Left lung (tissue), 10 donors: ENCODE results near the gene INHA. TPM values are rescaled to one million over a fixed set of nuclear protein-coding genes. Genes with fewer than 3 reads are reported as not detected.

Experiments used
- ATAC-seq: fragments of 200-7000 bp; cut with Tn5 transposase; one replicate; pipeline ENCODE4 v1.9.1; 2020; ENCODE audit warnings: moderate library complexity
- DNase-seq, 4 donors: peaks; one replicate each; pipeline ENCODE4 v3.0.0-alpha.2; 2013 to 2020
- H3K27ac ChIP-seq, 2 donors: fragments of 200-600 bp; sonication (generic) in 1 of 2; one replicate each; pipeline versions ENCODE4 v1.5.0 to v1.8.0; 2020 to 2021
- H3K27me3 ChIP-seq, 2 donors: fragments of 200-600 bp; sonication (generic) in 1 of 2; one replicate each; pipeline versions ENCODE4 v1.5.0 to v1.8.0; 2020 to 2021
- H3K36me3 ChIP-seq, 2 donors: fragments of 200-600 bp; sonication (generic) in 1 of 2; one replicate each; pipeline versions ENCODE4 v1.5.0 to v1.8.0; 2020 to 2021
- H3K4me1 ChIP-seq, 2 donors: fragments of 200-600 bp; one replicate each; pipeline ENCODE4 v1.8.0; 2021
- H3K4me3 ChIP-seq, 2 donors: fragments of 200-600 bp; sonication (generic) in 1 of 2; one replicate each; pipeline versions ENCODE4 v1.5.0 to v1.8.0; 2020 to 2021; ENCODE audit warnings: mild to moderate bottlenecking in 1 of 2
- H3K9me3 ChIP-seq, 2 donors: fragments of 200-600 bp; sonication (generic) in 1 of 2; one replicate each; pipeline versions ENCODE4 v1.5.0 to v1.8.0; 2020 to 2021
- intact Hi-C, 2 donors: fragments of 100-400 bp; cut with DNase I; formaldehyde crosslinking; loops; one replicate each; pipeline versions ENCODE4 v1.11.2 to v1.14.2; 2022
- polyA plus RNA-seq, 6 donors: library from polyadenylated mRNA; unstranded; fragments of 120-200 nt; gene quantifications; one replicate each; pipeline ENCODE4 v1.2.1, GENCODE V29; 2013; ENCODE audit not compliant: insufficient read length in 6 of 6
- total RNA-seq, 2 donors: library from RNA; stranded (reverse); fragmentation: NEBNext Ultra II Directional; extraction: Animal tissue kit (Norgen Biotek cat#: 25700); gene quantifications; one replicate each; pipeline ENCODE4 v1.2.1, GENCODE V29; 2021
- TF ChIP-seq, protein P1 (sequence below), 2 donors: fragments of 200-600 bp; sonication (generic) in 1 of 2; IDR thresholded peaks; one replicate each; pipeline versions ENCODE4 v1.5.0 to v1.8.0; 2021; ENCODE audit warnings: antibody characterized with exemption in 2 of 2
- donor health status: DM: no; HTN: yes; CAD: no.
- donor health status: DM: no; HTN: no; CAD: no.

INHA gene
- total and polyA plus RNA-seq, 8 donors: 0.37 to 1.9 (median 1.0) TPM

DNA sequence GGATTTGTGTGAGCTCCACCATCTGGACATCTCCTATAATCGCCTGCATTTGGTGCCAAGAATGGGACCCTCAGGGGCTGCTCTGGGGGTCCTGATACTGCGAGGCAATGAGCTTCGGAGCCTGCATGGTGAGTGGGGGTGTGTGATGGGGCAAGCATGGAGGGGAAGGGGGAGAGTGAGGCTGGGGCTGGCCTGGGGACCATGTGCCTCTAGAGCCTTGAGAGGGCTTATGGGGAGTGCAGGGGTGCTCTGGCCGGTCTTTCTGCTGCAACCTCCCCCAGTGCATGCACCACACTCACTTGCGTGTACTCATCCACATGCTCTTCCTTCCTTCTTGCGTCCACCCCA lies 33.5 kb downstream of the INHA start:
- Histone ChIP-seq H3K4me3 (no peak overlapping the region), H3K27me3 (no peaks in the 10 kb centered on the region), H3K36me3 (peaks cover 0 to 93% of the 10 kb centered on the region in 2 donors), H3K9me3 (no peaks in the 10 kb centered on the region), H3K4me1 (peaks cover 0 to 12% of the 10 kb centered on the region in 2 donors), H3K27ac (no peak overlapping the region)
- intact Hi-C loops: no loop called here
- DNase-seq (no peak), ATAC-seq (no peak)
- TF ChIP-seq, protein P1, sequence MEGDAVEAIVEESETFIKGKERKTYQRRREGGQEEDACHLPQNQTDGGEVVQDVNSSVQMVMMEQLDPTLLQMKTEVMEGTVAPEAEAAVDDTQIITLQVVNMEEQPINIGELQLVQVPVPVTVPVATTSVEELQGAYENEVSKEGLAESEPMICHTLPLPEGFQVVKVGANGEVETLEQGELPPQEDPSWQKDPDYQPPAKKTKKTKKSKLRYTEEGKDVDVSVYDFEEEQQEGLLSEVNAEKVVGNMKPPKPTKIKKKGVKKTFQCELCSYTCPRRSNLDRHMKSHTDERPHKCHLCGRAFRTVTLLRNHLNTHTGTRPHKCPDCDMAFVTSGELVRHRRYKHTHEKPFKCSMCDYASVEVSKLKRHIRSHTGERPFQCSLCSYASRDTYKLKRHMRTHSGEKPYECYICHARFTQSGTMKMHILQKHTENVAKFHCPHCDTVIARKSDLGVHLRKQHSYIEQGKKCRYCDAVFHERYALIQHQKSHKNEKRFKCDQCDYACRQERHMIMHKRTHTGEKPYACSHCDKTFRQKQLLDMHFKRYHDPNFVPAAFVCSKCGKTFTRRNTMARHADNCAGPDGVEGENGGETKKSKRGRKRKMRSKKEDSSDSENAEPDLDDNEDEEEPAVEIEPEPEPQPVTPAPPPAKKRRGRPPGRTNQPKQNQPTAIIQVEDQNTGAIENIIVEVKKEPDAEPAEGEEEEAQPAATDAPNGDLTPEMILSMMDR (IDR thresholded peaks at IDR 0.05): no peak

DNA sequence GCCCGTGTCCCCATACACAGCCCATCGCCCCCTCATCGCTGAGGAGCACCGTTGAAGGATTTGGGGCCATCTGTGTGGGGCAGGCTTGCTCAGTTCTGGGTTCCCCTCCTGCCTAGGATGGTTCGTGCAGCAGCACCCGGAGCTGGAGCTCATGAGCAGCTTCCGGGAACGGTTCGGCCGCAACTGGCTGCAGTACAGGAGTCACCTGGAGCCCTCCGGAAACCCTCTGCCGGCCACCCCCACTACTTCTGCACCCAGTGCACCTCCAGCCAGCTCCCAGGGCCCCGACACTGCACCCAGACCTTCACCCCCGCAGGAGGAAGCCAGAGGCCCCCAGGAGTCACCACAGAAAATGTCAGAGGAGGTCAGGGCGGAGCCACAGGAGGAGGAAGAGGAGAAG lies 35.8 kb downstream of the INHA start:
- no peak for ATAC-seq
- TF ChIP-seq, protein P1 (IDR thresholded peaks at IDR 0.05): no peak
- Histone ChIP-seq H3K9me3 (no peaks in the 10 kb centered on the region), H3K36me3 (peaks cover 0 to 93% of the 10 kb centered on the region in 2 donors), H3K4me3 (no peak overlapping the region), H3K27ac (no peak overlapping the region), H3K27me3 (no peaks in the 10 kb centered on the region), H3K4me1 (peaks cover 0 to 12% of the 10 kb centered on the region in 2 donors)
- intact Hi-C loops: no loop called here
- DNase-seq: no peak

DNA sequence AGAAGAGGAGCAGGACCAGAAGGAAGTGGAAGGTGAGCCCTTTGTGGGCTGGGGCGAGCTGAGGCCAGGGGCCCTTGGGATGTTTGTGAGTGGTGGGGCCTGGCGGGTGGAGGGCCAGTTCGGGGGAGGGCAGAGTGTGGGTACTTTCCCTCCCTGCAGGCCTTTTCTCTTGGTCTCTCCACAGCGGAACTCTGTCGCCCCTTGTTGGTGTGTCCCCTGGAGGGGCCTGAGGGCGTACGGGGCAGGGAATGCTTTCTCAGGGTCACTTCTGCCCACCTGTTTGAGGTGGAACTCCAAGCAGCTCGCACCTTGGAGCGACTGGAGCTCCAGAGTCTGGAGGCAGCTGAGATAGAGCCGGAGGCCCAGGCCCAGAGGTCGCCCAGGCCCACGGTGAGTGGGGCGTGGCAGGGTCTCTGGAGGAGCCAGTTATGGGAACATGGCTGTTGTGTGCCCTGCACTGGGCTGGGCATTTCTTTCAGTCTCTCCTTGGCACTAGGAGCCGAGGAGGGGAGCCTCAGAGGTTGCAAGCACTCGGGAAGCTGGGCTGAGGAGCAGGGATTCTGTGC lies 36.4 kb downstream of the INHA start:
- DNase-seq: no peak
- TF ChIP-seq, protein P1 (IDR thresholded peaks at IDR 0.05): no peak
- intact Hi-C loops: no loop called here
- Histone ChIP-seq H3K36me3 (peaks cover 0 to 88% of the 10 kb centered on the region in 2 donors), H3K9me3 (no peaks in the 10 kb centered on the region), H3K4me1 (peaks cover 0 to 8% of the 10 kb centered on the region in 2 donors), H3K27ac (no peak overlapping the region), H3K27me3 (no peaks in the 10 kb centered on the region), H3K4me3 (no peak overlapping the region)
- no peak for ATAC-seq

DNA sequence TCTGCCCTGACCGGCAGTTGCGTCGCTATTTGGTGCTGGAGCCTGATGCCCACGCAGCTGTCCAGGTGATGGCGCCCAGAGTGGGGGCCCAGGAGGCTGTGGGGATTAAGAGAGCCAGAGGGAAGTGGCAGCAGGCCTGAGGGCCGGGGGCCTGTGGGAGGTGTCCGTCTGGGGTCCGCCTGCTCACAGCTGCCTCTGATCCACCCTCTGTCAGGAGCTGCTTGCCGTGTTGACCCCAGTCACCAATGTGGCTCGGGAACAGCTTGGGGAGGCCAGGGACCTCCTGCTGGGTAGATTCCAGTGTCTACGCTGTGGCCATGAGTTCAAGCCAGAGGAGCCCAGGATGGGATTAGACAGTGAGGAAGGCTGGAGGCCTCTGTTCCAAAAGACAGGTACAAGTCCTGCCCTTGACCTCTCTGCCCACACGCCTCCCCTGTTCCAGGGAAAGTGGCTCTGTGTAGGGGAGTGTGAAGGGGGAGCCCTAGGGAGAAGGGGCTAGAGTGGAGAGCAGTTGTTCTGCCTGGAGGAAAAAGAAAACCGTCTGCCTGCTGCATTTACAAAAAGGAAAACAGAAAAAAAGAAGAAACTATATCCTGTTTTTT lies 37.1 kb downstream of the INHA start:
- Histone ChIP-seq H3K27me3 (no peaks in the 10 kb centered on the region), H3K4me3 (no peak overlapping the region), H3K36me3 (peaks cover 0 to 88% of the 10 kb centered on the region in 2 donors), H3K27ac (no peak overlapping the region), H3K4me1 (peaks cover 0 to 2% of the 10 kb centered on the region in 2 donors), H3K9me3 (no peaks in the 10 kb centered on the region)
- DNase-seq: no peak
- ATAC-seq: no peak
- intact Hi-C loops: no loop called here
- TF ChIP-seq, protein P1 (IDR thresholded peaks at IDR 0.05): no peak

DNA sequence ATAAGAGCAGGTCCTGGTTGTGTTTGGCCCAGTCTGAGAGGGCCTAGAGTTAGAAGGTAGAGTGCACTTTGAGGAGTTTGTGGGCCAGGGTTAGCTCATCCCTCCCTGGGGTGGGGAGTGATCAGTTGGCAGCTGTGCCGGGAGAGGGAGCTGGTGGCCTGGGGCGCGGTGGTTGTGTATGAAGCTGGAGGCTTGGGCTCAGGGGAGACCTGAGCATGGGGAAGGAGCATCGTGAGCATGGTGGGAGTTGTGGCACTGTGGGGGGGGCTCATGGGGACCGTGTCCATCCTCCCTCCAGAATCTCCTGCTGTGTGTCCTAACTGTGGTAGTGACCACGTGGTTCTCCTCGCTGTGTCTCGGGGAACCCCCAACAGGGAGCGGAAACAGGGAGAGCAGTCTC lies 39.2 kb downstream of the INHA start:
- Histone ChIP-seq H3K27ac (no peak overlapping the region), H3K4me1 (no peaks in the 10 kb centered on the region), H3K9me3 (no peaks in the 10 kb centered on the region), H3K27me3 (no peaks in the 10 kb centered on the region), H3K36me3 (peaks cover 0 to 91% of the 10 kb centered on the region in 2 donors), H3K4me3 (no peak overlapping the region)
- no peak for ATAC-seq
- TF ChIP-seq, protein P1 (IDR thresholded peaks at IDR 0.05): no peak
- intact Hi-C loops: no loop called here
- no peak for DNase-seq
